Neural progenitor cell (in vitro differentiated cells): ENCODE results near the gene AGBL2. TPM values are rescaled to one million over a fixed set of nuclear protein-coding genes. Genes with fewer than 3 reads are reported as not detected.
"Not testable (repeated sequence)": the region's sequence is repeated elsewhere in the genome, so short reads cannot be mapped to it uniquely, and the experiment has no call there.

Experiments
- DNase-seq: peaks from one replicate; pipeline ENCODE4 v3.0.0-alpha.2; 2016; ENCODE audit warnings: low spot score
- H2AFZ ChIP-seq: fragments of 200-600 bp; sonication (generic); replicated peaks from 2 replicates; pipeline ENCODE4 v1.6.1; 2016; ENCODE audit warnings: antibody characterized with exemption
- H3F3A ChIP-seq: fragments of 200-600 bp; sonication (generic); 2 replicates; pipeline ENCODE4 v1.6.1; 2016; ENCODE audit warnings: antibody characterized with exemption, low read depth
- H3K27ac ChIP-seq: fragments of 200-600 bp; sonication (generic); 2 replicates; pipeline ENCODE4 v1.5.1; 2016; ENCODE audit warnings: mild to moderate bottlenecking
- H3K27me3 ChIP-seq: fragments of 200-600 bp; sonication (generic); 2 replicates; pipeline ENCODE4 v1.6.1; 2016; ENCODE audit warnings: mild to moderate bottlenecking, moderate library complexity
- H3K36me3 ChIP-seq: fragments of 200-600 bp; sonication (generic); 2 replicates; pipeline ENCODE4 v1.5.1; 2016
- H3K4me1 ChIP-seq: fragments of 200-600 bp; sonication (generic); 2 replicates; pipeline ENCODE4 v1.6.1; 2016; ENCODE audit warnings: mixed run types
- H3K4me2 ChIP-seq: fragments of 200-600 bp; sonication (generic); 2 replicates; pipeline ENCODE4 v1.6.1; 2016
- H3K4me3 ChIP-seq: fragments of 200-600 bp; sonication (generic); 2 replicates; pipeline ENCODE4 v1.5.1; 2016
- H3K79me2 ChIP-seq: fragments of 200-600 bp; sonication (generic); 2 replicates; pipeline ENCODE4 v1.6.1; 2016; ENCODE audit warnings: low read depth
- H3K9ac ChIP-seq: fragments of 200-600 bp; sonication (generic); 2 replicates; pipeline ENCODE4 v1.6.1; 2016
- H3K9me3 ChIP-seq: fragments of 200-600 bp; sonication (generic); 2 replicates; pipeline ENCODE4 v1.5.1; 2016; ENCODE audit warnings: low read depth
- H4K20me1 ChIP-seq: fragments of 200-600 bp; sonication (generic); 2 replicates; pipeline ENCODE4 v1.6.1; 2016; ENCODE audit warnings: low read depth
- H3K27ac Mint-ChIP-seq: 3 replicates; pipeline ENCODE4 v1.8.0; 2021; ENCODE audit warnings: mixed read lengths
- H3K27me3 Mint-ChIP-seq: 2 replicates; pipeline ENCODE4 v1.8.0; 2022; ENCODE audit warnings: low read depth, mild to moderate bottlenecking, inconsistent platforms, moderate library complexity, mixed read lengths; ENCODE audit not compliant: insufficient read depth
- H3K36me3 Mint-ChIP-seq: 3 replicates; pipeline ENCODE4 v1.8.0; 2021; ENCODE audit warnings: mixed read lengths
- H3K4me1 Mint-ChIP-seq: 3 replicates; pipeline ENCODE4 v1.8.0; 2021; ENCODE audit warnings: mixed read lengths
- H3K4me3 Mint-ChIP-seq: 3 replicates; pipeline ENCODE4 v1.8.0; 2021; ENCODE audit warnings: mild to moderate bottlenecking, moderate library complexity, mixed read lengths
- H3K9me3 Mint-ChIP-seq: 3 replicates; pipeline ENCODE4 v1.8.0; 2020; ENCODE audit warnings: mixed read lengths
- EZH2 ChIP-seq: fragments of 200-600 bp; sonication (generic); IDR thresholded peaks from 2 replicates; pipeline ENCODE4 v1.6.1; 2017; ENCODE audit warnings: antibody characterized with exemption, mild to moderate bottlenecking, moderate library complexity
- EZH2phosphoT487 ChIP-seq: fragments of 200-600 bp; sonication (generic); IDR thresholded peaks from 2 replicates; pipeline ENCODE4 v1.6.1; 2017; ENCODE audit warnings: antibody characterized with exemption
- total RNA-seq: library from RNA; depleted of rRNA; stranded (reverse); fragments of >200 nt; gene quantifications from 2 replicates; pipeline ENCODE4 v1.2.3, GENCODE V29; 2015; ENCODE audit warnings: low replicate concordance
- TF ChIP-seq, protein P1 (sequence below): fragments of 200-600 bp; sonication (generic); IDR thresholded peaks from 2 replicates; pipeline ENCODE4 v1.5.1; 2017; ENCODE audit warnings: antibody characterized with exemption, mild to moderate bottlenecking

AGBL2 gene
- total RNA-seq = 2.5 and 3.7 TPM in 2 replicates

GRCh38 chr11:47715082-47715669 is at the start of gene AGBL2:
Gene AGBL2, minus strand, starts transcription at chr11:47715369. Its CDS starts 719 bp downstream, at chr11:47714650.
- Histone ChIP-seq H2AFZ (peak within 1 kb of the TSS; percentile 78), H3K9me3 (no peaks in the 10 kb centered on the region), H3K36me3 (peaks cover 13% of the 10 kb centered on the region), H3K4me1 (no peaks in the 10 kb centered on the region), H3K79me2 (no peaks in the 10 kb centered on the region), H3K9ac (no peak within 1 kb of the TSS), H4K20me1 (no peaks in the 10 kb centered on the region), H3K4me3 (peak within 1 kb of the TSS; percentile 47), H3F3A (peaks cover 52% of the 10 kb centered on the region), H3K27ac (peak within 1 kb of the TSS; percentile 33), H3K27me3 (no peaks in the 10 kb centered on the region), H3K4me2 (peak within 1 kb of the TSS; percentile 70)
- peak; percentile 79 for DNase-seq
- H3K27me3 Mint-ChIP-seq = peaks cover 3% of the 10 kb centered on the region
- H3K27ac Mint-ChIP-seq = no peak within 1 kb of the TSS
- H3K4me1 Mint-ChIP-seq = peaks cover 11% of the 10 kb centered on the region
- H3K4me3 Mint-ChIP-seq = peak within 1 kb of the TSS; percentile 80
- no peak for TF ChIP-seq EZH2phosphoT487
- TF ChIP-seq, protein P1, sequence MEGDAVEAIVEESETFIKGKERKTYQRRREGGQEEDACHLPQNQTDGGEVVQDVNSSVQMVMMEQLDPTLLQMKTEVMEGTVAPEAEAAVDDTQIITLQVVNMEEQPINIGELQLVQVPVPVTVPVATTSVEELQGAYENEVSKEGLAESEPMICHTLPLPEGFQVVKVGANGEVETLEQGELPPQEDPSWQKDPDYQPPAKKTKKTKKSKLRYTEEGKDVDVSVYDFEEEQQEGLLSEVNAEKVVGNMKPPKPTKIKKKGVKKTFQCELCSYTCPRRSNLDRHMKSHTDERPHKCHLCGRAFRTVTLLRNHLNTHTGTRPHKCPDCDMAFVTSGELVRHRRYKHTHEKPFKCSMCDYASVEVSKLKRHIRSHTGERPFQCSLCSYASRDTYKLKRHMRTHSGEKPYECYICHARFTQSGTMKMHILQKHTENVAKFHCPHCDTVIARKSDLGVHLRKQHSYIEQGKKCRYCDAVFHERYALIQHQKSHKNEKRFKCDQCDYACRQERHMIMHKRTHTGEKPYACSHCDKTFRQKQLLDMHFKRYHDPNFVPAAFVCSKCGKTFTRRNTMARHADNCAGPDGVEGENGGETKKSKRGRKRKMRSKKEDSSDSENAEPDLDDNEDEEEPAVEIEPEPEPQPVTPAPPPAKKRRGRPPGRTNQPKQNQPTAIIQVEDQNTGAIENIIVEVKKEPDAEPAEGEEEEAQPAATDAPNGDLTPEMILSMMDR = no peak
- TF ChIP-seq EZH2 = no peak
- H3K9me3 Mint-ChIP-seq = no peaks in the 10 kb centered on the region
- H3K36me3 Mint-ChIP-seq = peaks cover 12% of the 10 kb centered on the region

- H3K36me3 Mint-ChIP-seq = peaks cover 46% of the 10 kb centered on the region
- H3K4me1 ChIP-seq, H2AFZ ChIP-seq, DNase-seq, H3K4me3 ChIP-seq, H3K9me3 Mint-ChIP-seq, H3K4me1 Mint-ChIP-seq, H3K27ac Mint-ChIP-seq, H3F3A ChIP-seq, H3K36me3 ChIP-seq, H3K4me2 ChIP-seq, H3K27me3 Mint-ChIP-seq, H3K9me3 ChIP-seq, H3K27me3 ChIP-seq, H3K4me3 Mint-ChIP-seq, H3K27ac ChIP-seq, H3K9ac ChIP-seq: not testable (repeated sequence)
- Histone ChIP-seq H4K20me1 (peaks cover 18% of the 10 kb centered on the region), H3K79me2 (peaks cover 80% of the 10 kb centered on the region)
Observed at GRCh38 chr11:47759291-47759690, 44.1 kb upstream of the AGBL2 start.

- H3K4me3 ChIP-seq = no peak overlapping the region
- H3K4me1 ChIP-seq = no peaks in the 10 kb centered on the region
- peaks cover 5% of the 10 kb centered on the region for H3F3A ChIP-seq
- Mint-ChIP-seq H3K27me3 (no peaks in the 10 kb centered on the region), H3K27ac (no peak overlapping the region), H3K4me3 (no peak overlapping the region), H3K9me3 (no peaks in the 10 kb centered on the region), H3K36me3 (peaks cover 52% of the 10 kb centered on the region), H3K4me1 (no peaks in the 10 kb centered on the region)
- H3K9me3 ChIP-seq = no peaks in the 10 kb centered on the region
- H4K20me1 ChIP-seq = peaks cover 16% of the 10 kb centered on the region
- no peak for TF ChIP-seq EZH2phosphoT487
- TF ChIP-seq, protein P1 = no peak
- TF ChIP-seq EZH2 = no peak
- no peak overlapping the region for H3K27ac ChIP-seq
- H3K9ac ChIP-seq = no peak overlapping the region
- no peaks in the 10 kb centered on the region for H3K27me3 ChIP-seq
- no peak overlapping the region for H2AFZ ChIP-seq
- DNase-seq = no peak
- H3K79me2 ChIP-seq = peaks cover 62% of the 10 kb centered on the region
- H3K4me2 ChIP-seq = no peak overlapping the region
- H3K36me3 ChIP-seq = peaks cover 8% of the 10 kb centered on the region
Observed at GRCh38 chr11:47756208-47756607, 41.0 kb upstream of the AGBL2 start.

- Histone ChIP-seq H3K4me1 (no peaks in the 10 kb centered on the region), H3K9ac (no peak overlapping the region), H3K4me3 (no peak overlapping the region), H3K36me3 (peaks cover 42% of the 10 kb centered on the region), H2AFZ (no peak overlapping the region), H3F3A (peaks cover 4% of the 10 kb centered on the region), H3K79me2 (peaks cover 29% of the 10 kb centered on the region), H3K9me3 (no peaks in the 10 kb centered on the region), H3K27me3 (no peaks in the 10 kb centered on the region), H3K4me2 (no peak overlapping the region), H4K20me1 (peaks cover 7% of the 10 kb centered on the region), H3K27ac (no peak overlapping the region)
- Mint-ChIP-seq H3K4me3 (no peak overlapping the region), H3K9me3 (no peaks in the 10 kb centered on the region), H3K36me3 (peaks cover 39% of the 10 kb centered on the region), H3K27me3 (no peaks in the 10 kb centered on the region), H3K27ac (no peak overlapping the region), H3K4me1 (no peaks in the 10 kb centered on the region)
- DNase-seq = no peak
- TF ChIP-seq, protein P1 = no peak
- TF ChIP-seq EZH2phosphoT487 = no peak
- TF ChIP-seq EZH2 = no peak
Observed at GRCh38 chr11:47750725-47751124, 35.6 kb upstream of the AGBL2 start.

GRCh38 chr11:47742494-47742893 is 27.3 kb upstream of the AGBL2 start:
- DNase-seq, H3F3A ChIP-seq, H3K9me3 Mint-ChIP-seq, H3K4me3 Mint-ChIP-seq, H3K27me3 Mint-ChIP-seq, H3K9ac ChIP-seq, H3K27ac Mint-ChIP-seq, H2AFZ ChIP-seq, H3K79me2 ChIP-seq, H3K4me3 ChIP-seq, H3K27ac ChIP-seq, H3K27me3 ChIP-seq, H4K20me1 ChIP-seq, H3K4me1 Mint-ChIP-seq, H3K9me3 ChIP-seq, H3K4me2 ChIP-seq, H3K4me1 ChIP-seq: not testable (repeated sequence)
- H3K36me3 Mint-ChIP-seq = peaks cover 41% of the 10 kb centered on the region
- H3K36me3 ChIP-seq = peaks cover 64% of the 10 kb centered on the region

- H3K9ac ChIP-seq, H3K4me3 ChIP-seq, H3K9me3 ChIP-seq, H3K27me3 Mint-ChIP-seq, H2AFZ ChIP-seq, H3K27me3 ChIP-seq, H3K4me1 ChIP-seq, H4K20me1 ChIP-seq, H3K4me3 Mint-ChIP-seq, DNase-seq, H3K9me3 Mint-ChIP-seq, H3K4me2 ChIP-seq, H3K4me1 Mint-ChIP-seq, H3K79me2 ChIP-seq, H3K27ac Mint-ChIP-seq, H3K27ac ChIP-seq: not testable (repeated sequence)
- Histone ChIP-seq H3K36me3 (peaks cover 44% of the 10 kb centered on the region), H3F3A (peaks cover 16% of the 10 kb centered on the region)
- peaks cover 36% of the 10 kb centered on the region for H3K36me3 Mint-ChIP-seq
Observed at GRCh38 chr11:47737817-47738216, 22.6 kb upstream of the AGBL2 start.
